Measurements from ENCODE around the gene WNT2B. TPM values are rescaled to one million over a fixed set of nuclear protein-coding genes. Genes with fewer than 3 reads are reported as not detected.

WNT2B gene
- polyA plus RNA-seq, 1 experiment, result 2.7 TPM

DNA sequence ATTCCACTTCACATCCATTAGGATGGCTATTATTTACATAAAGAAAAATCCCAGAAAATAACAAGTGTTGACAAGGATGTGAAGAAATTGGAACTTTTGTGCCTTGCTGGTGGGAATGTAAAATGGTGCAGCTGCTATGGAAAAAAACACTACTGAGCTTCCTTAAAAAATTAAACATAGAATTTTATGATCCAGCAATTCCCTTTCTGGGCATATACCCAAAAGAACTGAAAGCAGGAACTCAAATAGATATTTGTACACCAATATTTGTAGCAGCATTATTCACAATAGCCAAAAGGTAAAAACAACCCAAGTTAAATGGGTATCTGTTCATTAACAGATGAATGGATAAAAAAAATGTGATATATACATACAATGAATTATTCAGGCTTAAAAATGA lies 45.6 kb downstream of the WNT2B start:
- ChIA-PET CTCF (interaction anchor here (0.6 to 1.3 kb wide), 2 partner anchors 10 to 60 kb away, joined by 3 to 4 read pairs; no protein-coding TSS in a partner anchor), POLR2A (no interaction called here)
- Histone ChIP-seq H3K27ac (ENCODE audit: low read depth, low read length) (no peak overlapping the region), H3K4me3 (ENCODE audit: low read depth, low read length) (no peak overlapping the region), H3K9me3 (ENCODE audit: control insufficient read depth, insufficient read depth, low read length) (no peaks in the 10 kb centered on the region), H3K27me3 (ENCODE audit: control insufficient read depth, insufficient read depth, low read length) (no peaks in the 10 kb centered on the region)
- TF ChIP-seq, protein P1, sequence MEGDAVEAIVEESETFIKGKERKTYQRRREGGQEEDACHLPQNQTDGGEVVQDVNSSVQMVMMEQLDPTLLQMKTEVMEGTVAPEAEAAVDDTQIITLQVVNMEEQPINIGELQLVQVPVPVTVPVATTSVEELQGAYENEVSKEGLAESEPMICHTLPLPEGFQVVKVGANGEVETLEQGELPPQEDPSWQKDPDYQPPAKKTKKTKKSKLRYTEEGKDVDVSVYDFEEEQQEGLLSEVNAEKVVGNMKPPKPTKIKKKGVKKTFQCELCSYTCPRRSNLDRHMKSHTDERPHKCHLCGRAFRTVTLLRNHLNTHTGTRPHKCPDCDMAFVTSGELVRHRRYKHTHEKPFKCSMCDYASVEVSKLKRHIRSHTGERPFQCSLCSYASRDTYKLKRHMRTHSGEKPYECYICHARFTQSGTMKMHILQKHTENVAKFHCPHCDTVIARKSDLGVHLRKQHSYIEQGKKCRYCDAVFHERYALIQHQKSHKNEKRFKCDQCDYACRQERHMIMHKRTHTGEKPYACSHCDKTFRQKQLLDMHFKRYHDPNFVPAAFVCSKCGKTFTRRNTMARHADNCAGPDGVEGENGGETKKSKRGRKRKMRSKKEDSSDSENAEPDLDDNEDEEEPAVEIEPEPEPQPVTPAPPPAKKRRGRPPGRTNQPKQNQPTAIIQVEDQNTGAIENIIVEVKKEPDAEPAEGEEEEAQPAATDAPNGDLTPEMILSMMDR (IDR thresholded peaks at IDR 0.05; ENCODE audit: low read depth, low read length), result no peak
- no peak for DNase-seq (ENCODE audit: low read depth, low spot score)

- Histone ChIP-seq H3K27me3 (ENCODE audit: control insufficient read depth, insufficient read depth, low read length) (no peaks in the 10 kb centered on the region), H3K27ac (ENCODE audit: low read depth, low read length) (no peak overlapping the region), H3K9me3 (ENCODE audit: control insufficient read depth, insufficient read depth, low read length) (no peaks in the 10 kb centered on the region), H3K4me3 (ENCODE audit: low read depth, low read length) (no peak overlapping the region)
- ChIA-PET POLR2A (no interaction called here), CTCF (no interaction called here)
- no peak for DNase-seq (ENCODE audit: low read depth, low spot score)
- TF ChIP-seq, protein P1 (IDR thresholded peaks at IDR 0.05; ENCODE audit: low read depth, low read length), result no peak
These were observed 48.6 kb downstream of the WNT2B start for GRCh38 chr1:112557385-112557784.

DNA sequence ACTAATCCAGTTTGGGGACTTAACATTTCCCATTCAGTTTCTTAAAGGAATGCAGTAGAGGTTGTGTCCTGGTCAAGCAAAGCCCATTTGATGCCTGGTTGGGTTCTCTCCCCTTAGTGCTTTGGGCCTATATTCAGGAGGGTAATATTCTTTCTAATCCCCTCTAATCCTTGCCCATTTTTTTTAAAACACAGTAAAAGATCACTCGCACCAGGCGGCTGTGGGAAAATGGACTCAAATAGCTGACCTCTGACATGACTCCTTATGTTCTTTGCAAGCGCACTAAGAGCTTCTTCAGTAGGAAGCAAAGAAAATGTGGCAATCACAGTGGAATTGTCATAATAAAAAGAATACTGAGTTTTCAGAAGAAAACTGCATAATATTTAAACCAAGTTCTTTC lies 49.9 kb downstream of the WNT2B start:
- Histone ChIP-seq H3K4me3 (ENCODE audit: low read depth, low read length) (no peak overlapping the region), H3K9me3 (ENCODE audit: control insufficient read depth, insufficient read depth, low read length) (no peaks in the 10 kb centered on the region), H3K27ac (ENCODE audit: low read depth, low read length) (no peak overlapping the region), H3K27me3 (ENCODE audit: control insufficient read depth, insufficient read depth, low read length) (no peaks in the 10 kb centered on the region)
- no peak for DNase-seq (ENCODE audit: low read depth, low spot score)
- CTCF ChIA-PET, result interaction anchor here (1.1 to 1.3 kb wide), 2 partner anchors 57 to 134 kb away, joined by 4 read pairs; no protein-coding TSS in a partner anchor
- POLR2A ChIA-PET, result no interaction called here
- TF ChIP-seq, protein P1 (IDR thresholded peaks at IDR 0.05; ENCODE audit: low read depth, low read length), result no peak

DNA sequence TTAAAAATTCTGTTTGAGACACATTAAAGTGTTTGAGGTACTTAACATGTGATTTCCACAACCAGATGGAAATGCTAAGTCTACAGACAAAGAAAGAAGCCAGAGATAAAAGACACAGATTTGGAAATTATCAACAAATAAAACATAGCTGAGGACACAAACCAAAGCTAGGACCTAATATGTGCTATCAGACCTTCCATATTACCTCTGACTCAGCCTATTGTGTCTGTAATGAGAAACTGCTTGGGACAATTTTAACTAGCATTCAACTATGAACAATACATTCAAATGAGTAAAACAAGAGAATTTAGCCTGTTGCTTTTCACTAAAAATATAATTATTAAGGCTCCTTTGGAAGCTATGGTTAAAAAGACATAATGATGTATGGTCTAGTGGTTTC lies 54.6 kb downstream of the WNT2B start:
- H3K9me3 ChIP-seq (ENCODE audit: control insufficient read depth, insufficient read depth, low read length), result no peaks in the 10 kb centered on the region
- TF ChIP-seq, protein P1 (IDR thresholded peaks at IDR 0.05; ENCODE audit: low read depth, low read length), result no peak
- POLR2A ChIA-PET, result no interaction called here
- no peak for DNase-seq (ENCODE audit: low read depth, low spot score)
- CTCF ChIA-PET, result interaction anchor here (0.6 kb wide), 1 partner anchor 49 kb away, joined by 3 read pairs; no protein-coding TSS in a partner anchor
- H3K4me3 ChIP-seq (ENCODE audit: low read depth, low read length), result no peak overlapping the region
- H3K27ac ChIP-seq (ENCODE audit: low read depth, low read length), result no peak overlapping the region
- no peaks in the 10 kb centered on the region for H3K27me3 ChIP-seq (ENCODE audit: control insufficient read depth, insufficient read depth, low read length)

GRCh38 chr1:112564081-112564480 lies 55.3 kb downstream of the WNT2B start:
- no peak overlapping the region for H3K27ac ChIP-seq (ENCODE audit: low read depth, low read length)
- TF ChIP-seq, protein P1 (IDR thresholded peaks at IDR 0.05; ENCODE audit: low read depth, low read length), result no peak
- CTCF ChIA-PET, result no interaction called here
- no peaks in the 10 kb centered on the region for H3K9me3 ChIP-seq (ENCODE audit: control insufficient read depth, insufficient read depth, low read length)
- no peak overlapping the region for H3K4me3 ChIP-seq (ENCODE audit: low read depth, low read length)
- DNase-seq (ENCODE audit: low read depth, low spot score), result no peak
- POLR2A ChIA-PET, result interaction anchor here (0.6 kb wide), 1 partner anchor 199 kb away, joined by 3 read pairs; no protein-coding TSS in a partner anchor
- no peaks in the 10 kb centered on the region for H3K27me3 ChIP-seq (ENCODE audit: control insufficient read depth, insufficient read depth, low read length)
